Measurements from ENCODE around the gene LDLRAD4.

- TF ChIP-seq CTCF (conservative IDR thresholded peaks at IDR 0.05): no peak
- no peak for TF ChIP-seq ZFX (IDR thresholded peaks at IDR 0.05)
Measured at GRCh38 chr18:13425357-13426091, 207.0 kb downstream of the LDLRAD4 start.
